ENCODE results near the gene GNGT2. TPM values are rescaled to one million over a fixed set of nuclear protein-coding genes. Genes with fewer than 3 reads are reported as not detected.

The GNGT2 gene
- total RNA-seq, 2 experiments from 2014 or later = 13.3 to 32.6 TPM

DNA sequence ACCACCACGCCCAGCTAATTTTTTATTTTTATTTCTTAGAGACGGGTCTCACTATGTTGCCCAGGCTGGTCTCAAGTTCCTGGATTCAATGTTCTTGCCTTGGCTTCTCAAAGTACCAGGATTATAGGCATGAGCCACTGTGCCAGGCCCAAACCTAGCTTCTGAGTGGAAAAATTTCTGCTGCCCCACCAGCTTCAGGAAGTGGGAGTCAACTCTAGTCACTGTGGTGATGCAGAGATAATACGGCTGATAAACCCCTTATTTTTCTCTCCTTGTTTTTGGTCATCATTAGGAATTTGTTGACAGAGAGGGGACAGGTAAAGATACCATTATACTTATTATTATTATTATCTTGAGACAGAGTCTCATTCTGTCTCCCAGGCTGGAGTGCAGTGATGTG is 48.0 kb upstream of the GNGT2 start:
- Histone ChIP-seq H3K4me2 (ENCODE audit: low read length) (no peak overlapping the region), H3K79me2 (ENCODE audit: insufficient read depth, low read depth, low read length) (no peaks in the 10 kb centered on the region), H3K27ac (ENCODE audit: low read depth, low read length, poor library complexity, severe bottlenecking) (no peak overlapping the region), H2AFZ (ENCODE audit: low read length) (no peak overlapping the region), H3K9me2 (ENCODE audit: insufficient read depth, low read length) (no peaks in the 10 kb centered on the region), H3K4me1 (ENCODE audit: insufficient read depth, low read length, poor library complexity, severe bottlenecking) (no peaks in the 10 kb centered on the region), H3K36me3 (ENCODE audit: insufficient read depth, low read length) (no peaks in the 10 kb centered on the region), H3K4me3 (ENCODE audit: low read depth, low read length, poor library complexity, severe bottlenecking) (no peak overlapping the region), H4K20me1 (ENCODE audit: insufficient read depth, low read length) (no peaks in the 10 kb centered on the region), H3K9me3 (ENCODE audit: low read length) (no peaks in the 10 kb centered on the region)
- no peak for DNase-seq (ENCODE audit: low spot score)
- no peak for TF ChIP-seq EZH2phosphoT487 (IDR thresholded peaks at IDR 0.05; ENCODE audit: borderline replicate concordance, low read depth, low read length)
- TF ChIP-seq, protein P1, sequence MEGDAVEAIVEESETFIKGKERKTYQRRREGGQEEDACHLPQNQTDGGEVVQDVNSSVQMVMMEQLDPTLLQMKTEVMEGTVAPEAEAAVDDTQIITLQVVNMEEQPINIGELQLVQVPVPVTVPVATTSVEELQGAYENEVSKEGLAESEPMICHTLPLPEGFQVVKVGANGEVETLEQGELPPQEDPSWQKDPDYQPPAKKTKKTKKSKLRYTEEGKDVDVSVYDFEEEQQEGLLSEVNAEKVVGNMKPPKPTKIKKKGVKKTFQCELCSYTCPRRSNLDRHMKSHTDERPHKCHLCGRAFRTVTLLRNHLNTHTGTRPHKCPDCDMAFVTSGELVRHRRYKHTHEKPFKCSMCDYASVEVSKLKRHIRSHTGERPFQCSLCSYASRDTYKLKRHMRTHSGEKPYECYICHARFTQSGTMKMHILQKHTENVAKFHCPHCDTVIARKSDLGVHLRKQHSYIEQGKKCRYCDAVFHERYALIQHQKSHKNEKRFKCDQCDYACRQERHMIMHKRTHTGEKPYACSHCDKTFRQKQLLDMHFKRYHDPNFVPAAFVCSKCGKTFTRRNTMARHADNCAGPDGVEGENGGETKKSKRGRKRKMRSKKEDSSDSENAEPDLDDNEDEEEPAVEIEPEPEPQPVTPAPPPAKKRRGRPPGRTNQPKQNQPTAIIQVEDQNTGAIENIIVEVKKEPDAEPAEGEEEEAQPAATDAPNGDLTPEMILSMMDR (conservative IDR thresholded peaks at IDR 0.05; ENCODE audit: low read length) = no peak
- intact Hi-C loops (cut with micrococcal nuclease; ENCODE audit: unreplicated experiment) = no loop called here
- ChIA-PET CTCF (ENCODE audit: unreplicated experiment) (no interaction called here), POLR2A (no interaction called here)
- no TSS peak for BruUV-seq (replicated peaks)

DNA sequence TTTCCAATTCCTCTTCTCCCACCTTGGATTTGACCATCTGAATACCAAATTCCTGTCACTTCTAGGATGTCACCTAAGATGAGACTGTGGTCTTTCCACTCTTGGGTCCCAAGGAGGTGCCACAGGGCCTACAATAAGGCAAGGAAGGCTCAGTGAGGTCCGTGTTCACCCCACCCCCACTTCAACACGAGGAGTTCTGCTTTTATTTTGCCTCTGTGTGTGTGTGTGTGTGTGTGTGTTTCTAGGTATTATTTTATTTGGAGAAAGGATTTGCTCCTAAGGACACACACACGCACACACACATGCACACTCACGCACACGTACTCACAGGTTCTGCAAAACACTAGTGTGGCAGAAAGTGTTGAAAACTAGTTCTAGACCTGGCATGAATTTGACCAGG is 44.8 kb upstream of the GNGT2 start:
- Histone ChIP-seq H3K4me3 (ENCODE audit: low read depth, low read length, poor library complexity, severe bottlenecking) (no peak overlapping the region), H2AFZ (ENCODE audit: low read length) (no peak overlapping the region), H4K20me1 (ENCODE audit: insufficient read depth, low read length) (no peaks in the 10 kb centered on the region), H3K9me3 (ENCODE audit: low read length) (no peaks in the 10 kb centered on the region), H3K36me3 (ENCODE audit: insufficient read depth, low read length) (no peaks in the 10 kb centered on the region), H3K4me2 (ENCODE audit: low read length) (no peak overlapping the region), H3K79me2 (ENCODE audit: insufficient read depth, low read depth, low read length) (no peaks in the 10 kb centered on the region), H3K27ac (ENCODE audit: low read depth, low read length, poor library complexity, severe bottlenecking) (no peak overlapping the region), H3K4me1 (ENCODE audit: insufficient read depth, low read length, poor library complexity, severe bottlenecking) (no peaks in the 10 kb centered on the region), H3K9me2 (ENCODE audit: insufficient read depth, low read length) (no peaks in the 10 kb centered on the region)
- no peak for TF ChIP-seq EZH2phosphoT487 (IDR thresholded peaks at IDR 0.05; ENCODE audit: borderline replicate concordance, low read depth, low read length)
- TF ChIP-seq, protein P1 (conservative IDR thresholded peaks at IDR 0.05; ENCODE audit: low read length) = no peak
- intact Hi-C loops (cut with micrococcal nuclease; ENCODE audit: unreplicated experiment) = no loop called here
- CTCF ChIA-PET (ENCODE audit: unreplicated experiment) = no interaction called here
- POLR2A ChIA-PET = no interaction called here
- no TSS peak for BruUV-seq (replicated peaks)
- no peak for DNase-seq (ENCODE audit: low spot score)

DNA sequence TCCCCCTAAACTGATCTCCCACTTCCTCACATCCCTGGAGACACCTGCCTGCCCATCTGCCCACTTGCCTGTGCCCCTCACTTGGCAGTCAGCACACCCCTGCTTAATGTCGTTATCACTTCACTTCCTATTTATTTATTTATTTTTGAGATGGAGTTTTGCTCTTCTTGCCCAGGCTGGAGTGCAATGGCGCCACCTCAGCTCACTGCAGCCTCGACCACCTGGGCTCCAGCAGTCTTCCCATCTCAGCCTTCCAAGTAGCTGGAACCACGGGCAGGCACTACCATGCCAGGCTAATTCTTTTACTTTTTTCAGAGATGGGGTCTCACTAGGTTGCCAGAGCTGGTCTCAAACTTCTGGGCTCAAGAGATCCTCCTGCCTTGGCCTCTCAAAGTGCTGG is 43.7 kb upstream of the GNGT2 start:
- Histone ChIP-seq H3K9me2 (ENCODE audit: insufficient read depth, low read length) (no peaks in the 10 kb centered on the region), H3K4me3 (ENCODE audit: low read depth, low read length, poor library complexity, severe bottlenecking) (no peak overlapping the region), H4K20me1 (ENCODE audit: insufficient read depth, low read length) (no peaks in the 10 kb centered on the region), H3K9me3 (ENCODE audit: low read length) (no peaks in the 10 kb centered on the region), H3K4me1 (ENCODE audit: insufficient read depth, low read length, poor library complexity, severe bottlenecking) (no peaks in the 10 kb centered on the region), H3K4me2 (ENCODE audit: low read length) (no peak overlapping the region), H3K36me3 (ENCODE audit: insufficient read depth, low read length) (no peaks in the 10 kb centered on the region), H2AFZ (ENCODE audit: low read length) (no peak overlapping the region), H3K27ac (ENCODE audit: low read depth, low read length, poor library complexity, severe bottlenecking) (no peak overlapping the region), H3K79me2 (ENCODE audit: insufficient read depth, low read depth, low read length) (no peaks in the 10 kb centered on the region)
- intact Hi-C loops (cut with micrococcal nuclease; ENCODE audit: unreplicated experiment) = no loop called here
- POLR2A ChIA-PET = no interaction called here
- TF ChIP-seq, protein P1 (conservative IDR thresholded peaks at IDR 0.05; ENCODE audit: low read length) = peak; percentile 49
- no peak for TF ChIP-seq EZH2phosphoT487 (IDR thresholded peaks at IDR 0.05; ENCODE audit: borderline replicate concordance, low read depth, low read length)
- CTCF ChIA-PET (ENCODE audit: unreplicated experiment) = interaction anchor here (0.7 kb wide), 1 partner anchor 11 kb away, joined by 3 read pairs; no protein-coding TSS in a partner anchor
- no peak for DNase-seq (ENCODE audit: low spot score)
- no TSS peak for BruUV-seq (replicated peaks)
